Neural progenitor cell (in vitro differentiated cells): ENCODE data around the gene TTC39C. TPM values are rescaled to one million over a fixed set of nuclear protein-coding genes. Genes with fewer than 3 reads are reported as not detected.

Experiments
- DNase-seq: peaks from one replicate; pipeline ENCODE4 v3.0.0-alpha.2; 2016; ENCODE audit warnings: low spot score
- H2AFZ ChIP-seq: fragments of 200-600 bp; sonication (generic); replicated peaks from 2 replicates; pipeline ENCODE4 v1.6.1; 2016; ENCODE audit warnings: antibody characterized with exemption
- H3F3A ChIP-seq: fragments of 200-600 bp; sonication (generic); 2 replicates; pipeline ENCODE4 v1.6.1; 2016; ENCODE audit warnings: antibody characterized with exemption, low read depth
- H3K27ac ChIP-seq: fragments of 200-600 bp; sonication (generic); 2 replicates; pipeline ENCODE4 v1.5.1; 2016; ENCODE audit warnings: mild to moderate bottlenecking
- H3K27me3 ChIP-seq: fragments of 200-600 bp; sonication (generic); 2 replicates; pipeline ENCODE4 v1.6.1; 2016; ENCODE audit warnings: mild to moderate bottlenecking, moderate library complexity
- H3K36me3 ChIP-seq: fragments of 200-600 bp; sonication (generic); 2 replicates; pipeline ENCODE4 v1.5.1; 2016
- H3K4me1 ChIP-seq: fragments of 200-600 bp; sonication (generic); 2 replicates; pipeline ENCODE4 v1.6.1; 2016; ENCODE audit warnings: mixed run types
- H3K4me2 ChIP-seq: fragments of 200-600 bp; sonication (generic); 2 replicates; pipeline ENCODE4 v1.6.1; 2016
- H3K4me3 ChIP-seq: fragments of 200-600 bp; sonication (generic); 2 replicates; pipeline ENCODE4 v1.5.1; 2016
- H3K79me2 ChIP-seq: fragments of 200-600 bp; sonication (generic); 2 replicates; pipeline ENCODE4 v1.6.1; 2016; ENCODE audit warnings: low read depth
- H3K9ac ChIP-seq: fragments of 200-600 bp; sonication (generic); 2 replicates; pipeline ENCODE4 v1.6.1; 2016
- H3K9me3 ChIP-seq: fragments of 200-600 bp; sonication (generic); 2 replicates; pipeline ENCODE4 v1.5.1; 2016; ENCODE audit warnings: low read depth
- H4K20me1 ChIP-seq: fragments of 200-600 bp; sonication (generic); 2 replicates; pipeline ENCODE4 v1.6.1; 2016; ENCODE audit warnings: low read depth
- H3K27ac Mint-ChIP-seq: 3 replicates; pipeline ENCODE4 v1.8.0; 2021; ENCODE audit warnings: mixed read lengths
- H3K27me3 Mint-ChIP-seq: 2 replicates; pipeline ENCODE4 v1.8.0; 2022; ENCODE audit warnings: low read depth, mild to moderate bottlenecking, inconsistent platforms, moderate library complexity, mixed read lengths; ENCODE audit not compliant: insufficient read depth
- H3K36me3 Mint-ChIP-seq: 3 replicates; pipeline ENCODE4 v1.8.0; 2021; ENCODE audit warnings: mixed read lengths
- H3K4me1 Mint-ChIP-seq: 3 replicates; pipeline ENCODE4 v1.8.0; 2021; ENCODE audit warnings: mixed read lengths
- H3K4me3 Mint-ChIP-seq: 3 replicates; pipeline ENCODE4 v1.8.0; 2021; ENCODE audit warnings: mild to moderate bottlenecking, moderate library complexity, mixed read lengths
- H3K9me3 Mint-ChIP-seq: 3 replicates; pipeline ENCODE4 v1.8.0; 2020; ENCODE audit warnings: mixed read lengths
- EZH2 ChIP-seq: fragments of 200-600 bp; sonication (generic); IDR thresholded peaks from 2 replicates; pipeline ENCODE4 v1.6.1; 2017; ENCODE audit warnings: antibody characterized with exemption, mild to moderate bottlenecking, moderate library complexity
- EZH2phosphoT487 ChIP-seq: fragments of 200-600 bp; sonication (generic); IDR thresholded peaks from 2 replicates; pipeline ENCODE4 v1.6.1; 2017; ENCODE audit warnings: antibody characterized with exemption
- total RNA-seq: library from RNA; depleted of rRNA; stranded (reverse); fragments of >200 nt; gene quantifications from 2 replicates; pipeline ENCODE4 v1.2.3, GENCODE V29; 2015; ENCODE audit warnings: low replicate concordance
- TF ChIP-seq, protein P1 (sequence below): fragments of 200-600 bp; sonication (generic); IDR thresholded peaks from 2 replicates; pipeline ENCODE4 v1.5.1; 2017; ENCODE audit warnings: antibody characterized with exemption, mild to moderate bottlenecking

Gene TTC39C
- total RNA-seq, 1 donor from 2014 or later = 27.6 TPM

- no peak for DNase-seq
- Histone ChIP-seq H3K27ac (no peak overlapping the region), H3K9ac (no peak overlapping the region), H3F3A (no peaks in the 10 kb centered on the region), H3K27me3 (no peaks in the 10 kb centered on the region), H2AFZ (no peak overlapping the region), H3K9me3 (no peaks in the 10 kb centered on the region), H4K20me1 (no peaks in the 10 kb centered on the region), H3K4me2 (no peak overlapping the region), H3K79me2 (peaks cover 26% of the 10 kb centered on the region), H3K4me1 (no peaks in the 10 kb centered on the region), H3K36me3 (no peaks in the 10 kb centered on the region), H3K4me3 (no peak overlapping the region)
- H3K4me3 Mint-ChIP-seq = no peak overlapping the region
- H3K27ac Mint-ChIP-seq = no peak overlapping the region
- H3K9me3 Mint-ChIP-seq = peaks cover 12% of the 10 kb centered on the region
- peaks cover 9% of the 10 kb centered on the region for H3K36me3 Mint-ChIP-seq
- no peaks in the 10 kb centered on the region for H3K27me3 Mint-ChIP-seq
- TF ChIP-seq, protein P1, sequence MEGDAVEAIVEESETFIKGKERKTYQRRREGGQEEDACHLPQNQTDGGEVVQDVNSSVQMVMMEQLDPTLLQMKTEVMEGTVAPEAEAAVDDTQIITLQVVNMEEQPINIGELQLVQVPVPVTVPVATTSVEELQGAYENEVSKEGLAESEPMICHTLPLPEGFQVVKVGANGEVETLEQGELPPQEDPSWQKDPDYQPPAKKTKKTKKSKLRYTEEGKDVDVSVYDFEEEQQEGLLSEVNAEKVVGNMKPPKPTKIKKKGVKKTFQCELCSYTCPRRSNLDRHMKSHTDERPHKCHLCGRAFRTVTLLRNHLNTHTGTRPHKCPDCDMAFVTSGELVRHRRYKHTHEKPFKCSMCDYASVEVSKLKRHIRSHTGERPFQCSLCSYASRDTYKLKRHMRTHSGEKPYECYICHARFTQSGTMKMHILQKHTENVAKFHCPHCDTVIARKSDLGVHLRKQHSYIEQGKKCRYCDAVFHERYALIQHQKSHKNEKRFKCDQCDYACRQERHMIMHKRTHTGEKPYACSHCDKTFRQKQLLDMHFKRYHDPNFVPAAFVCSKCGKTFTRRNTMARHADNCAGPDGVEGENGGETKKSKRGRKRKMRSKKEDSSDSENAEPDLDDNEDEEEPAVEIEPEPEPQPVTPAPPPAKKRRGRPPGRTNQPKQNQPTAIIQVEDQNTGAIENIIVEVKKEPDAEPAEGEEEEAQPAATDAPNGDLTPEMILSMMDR = no peak
- no peak for TF ChIP-seq EZH2
- no peak for TF ChIP-seq EZH2phosphoT487
- H3K4me1 Mint-ChIP-seq = no peaks in the 10 kb centered on the region
These were observed 27.1 kb downstream of the TTC39C start for GRCh38 chr18:24041691-24042090.

GRCh38 chr18:24043403-24043802 lies 28.8 kb downstream of the TTC39C start:
- Histone ChIP-seq H3K27ac (no peak overlapping the region), H3K4me2 (no peak overlapping the region), H3K9ac (no peak overlapping the region), H3K4me1 (no peaks in the 10 kb centered on the region), H3K79me2 (peaks cover 16% of the 10 kb centered on the region), H3K9me3 (no peaks in the 10 kb centered on the region), H3F3A (no peaks in the 10 kb centered on the region), H3K36me3 (no peaks in the 10 kb centered on the region), H3K4me3 (no peak overlapping the region), H4K20me1 (no peaks in the 10 kb centered on the region), H2AFZ (no peak overlapping the region), H3K27me3 (no peaks in the 10 kb centered on the region)
- Mint-ChIP-seq H3K27ac (no peak overlapping the region), H3K4me3 (no peak overlapping the region), H3K9me3 (peaks cover 12% of the 10 kb centered on the region), H3K4me1 (no peaks in the 10 kb centered on the region), H3K27me3 (no peaks in the 10 kb centered on the region), H3K36me3 (peaks cover 7% of the 10 kb centered on the region)
- TF ChIP-seq EZH2 (no peak), EZH2phosphoT487 (no peak)
- TF ChIP-seq, protein P1 = no peak
- no peak for DNase-seq

- Histone ChIP-seq H3K36me3 (no peaks in the 10 kb centered on the region), H3K9ac (no peak overlapping the region), H3K4me2 (no peak overlapping the region), H3K79me2 (no peaks in the 10 kb centered on the region), H3K4me1 (no peaks in the 10 kb centered on the region), H4K20me1 (no peaks in the 10 kb centered on the region), H2AFZ (no peak overlapping the region), H3F3A (no peaks in the 10 kb centered on the region), H3K27ac (no peak overlapping the region), H3K9me3 (no peaks in the 10 kb centered on the region), H3K4me3 (no peak overlapping the region), H3K27me3 (no peaks in the 10 kb centered on the region)
- TF ChIP-seq, protein P1 = no peak
- TF ChIP-seq EZH2 = no peak
- no peak for TF ChIP-seq EZH2phosphoT487
- H3K9me3 Mint-ChIP-seq = no peaks in the 10 kb centered on the region
- no peak overlapping the region for H3K4me3 Mint-ChIP-seq
- H3K36me3 Mint-ChIP-seq = peaks cover 3% of the 10 kb centered on the region
- no peaks in the 10 kb centered on the region for H3K27me3 Mint-ChIP-seq
- H3K4me1 Mint-ChIP-seq = peaks cover 2% of the 10 kb centered on the region
- no peak overlapping the region for H3K27ac Mint-ChIP-seq
- no peak for DNase-seq
These were observed 33.7 kb downstream of the TTC39C start for GRCh38 chr18:24048261-24048660.
